H54 (cell line): ENCODE results near the gene ADD2.

Source experiments
- DNase-seq: peaks from one replicate; pipeline ENCODE4 v3.0.0; 2011; ENCODE audit warnings: low spot score, mixed read lengths; ENCODE audit not compliant: insufficient read length
- FAIRE-seq: peaks from 3 replicates; lab custom pipeline; 2011; peaks lifted over from hg19 to GRCh38; lab: Jason Lieb, UNC
- POLR2A ChIP-seq: IDR thresholded peaks from 2 replicates; pipeline ENCODE4 v1.6.1; 2011; ENCODE audit warnings: low read depth, mild to moderate bottlenecking, low read length

The ADD2 gene

GRCh38 chr2:70796262-70796661 is 28.3 kb upstream of the ADD2 start:
- TF ChIP-seq POLR2A = no peak
- no peak for FAIRE-seq
- no peak for DNase-seq

- DNase-seq (no peak), FAIRE-seq (no peak)
- TF ChIP-seq POLR2A = no peak
These were observed 27.4 kb upstream of the ADD2 start for GRCh38 chr2:70795164-70795995.

- no peak for TF ChIP-seq POLR2A
- FAIRE-seq = no peak
- no peak for DNase-seq
These were observed 25.4 kb upstream of the ADD2 start for GRCh38 chr2:70793450-70793849.

GRCh38 chr2:70790136-70790828 is 22.3 kb upstream of the ADD2 start, which contains the start of gene FIGLA:
Gene FIGLA (minus strand): TSS chr2:70790643. CDS start chr2:70790638, 5 bp downstream.
- DNase-seq (no peak), FAIRE-seq (no peak)
- no peak for TF ChIP-seq POLR2A

- peak; percentile 77 for FAIRE-seq
- no peak for DNase-seq
These were observed 21.5 kb upstream of the ADD2 start for GRCh38 chr2:70789304-70790135.

GRCh38 chr2:70785137-70785911 is 17.3 kb upstream of the ADD2 start:
- no peak for DNase-seq
- peak; percentile 75 for FAIRE-seq
- TF ChIP-seq POLR2A = no peak

More at GRCh38 chr2:70789304-70790135, 21.5 kb upstream of the ADD2 start:
- no peak for TF ChIP-seq POLR2A

GRCh38 chr2:70784320-70784719 is 16.3 kb upstream of the ADD2 start:
- FAIRE-seq (no peak), DNase-seq (no peak)
- TF ChIP-seq POLR2A = no peak

- FAIRE-seq (peak; percentile 78), DNase-seq (peak; percentile 63)
- no peak for TF ChIP-seq POLR2A
These were observed 12.0 kb upstream of the ADD2 start for GRCh38 chr2:70779911-70780545.

GRCh38 chr2:70779491-70779890 is 11.5 kb upstream of the ADD2 start:
- no peak for TF ChIP-seq POLR2A
- DNase-seq (no peak), FAIRE-seq (no peak)

GRCh38 chr2:70778676-70779075 is 10.7 kb upstream of the ADD2 start:
- FAIRE-seq (no peak), DNase-seq (no peak)
- TF ChIP-seq POLR2A = no peak

GRCh38 chr2:70777450-70777849 is 9.4 kb upstream of the ADD2 start:
- TF ChIP-seq POLR2A = no peak
- FAIRE-seq = peak; percentile 81
- DNase-seq = no peak

- TF ChIP-seq POLR2A = no peak
- no peak for FAIRE-seq
- DNase-seq = no peak
These were observed 8.3 kb upstream of the ADD2 start for GRCh38 chr2:70776266-70776665.
